Measurements from ENCODE around the gene DNPEP. TPM values are rescaled to one million over a fixed set of nuclear protein-coding genes. Genes with fewer than 3 reads are reported as not detected.

DNPEP gene
- total RNA-seq, 4 donors from 2014 or later, result 37.8 to 76.9 (median 59.2) TPM

DNA sequence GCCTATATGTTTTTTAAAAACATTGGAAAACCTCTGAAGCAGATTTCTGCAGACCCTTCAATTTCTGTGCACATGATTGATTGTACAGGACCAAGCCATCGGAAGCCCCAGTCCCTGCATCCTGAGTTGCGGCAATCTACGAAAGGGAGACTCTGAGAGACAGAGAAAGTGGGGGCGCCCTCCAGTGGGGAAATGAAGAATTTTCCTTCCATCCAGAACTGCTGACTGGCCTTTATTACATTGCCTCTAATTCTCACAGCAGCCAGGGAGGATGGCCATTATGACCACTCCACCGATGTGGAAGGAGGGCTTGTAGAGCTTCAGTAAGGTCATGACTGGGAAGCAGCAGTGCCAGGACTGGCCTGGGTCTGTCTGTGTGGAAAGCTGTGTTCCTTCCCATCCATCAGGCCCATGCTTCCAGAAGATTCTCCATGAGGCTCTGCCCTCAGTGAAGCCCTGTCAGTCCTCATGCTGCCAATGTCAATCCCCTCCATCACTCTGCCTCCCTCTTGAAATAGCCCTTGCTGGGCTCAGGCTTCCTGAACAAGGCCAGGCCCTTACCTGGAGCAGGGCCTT lies 35.2 kb downstream of the DNPEP start:
- Histone ChIP-seq H3K27ac (no peak overlapping the region), H3K9me3 (no peaks in the 10 kb centered on the region), H3K36me3 (no peaks in the 10 kb centered on the region), H3K27me3 (peaks cover 90% of the 10 kb centered on the region), H3K4me1 (no peaks in the 10 kb centered on the region), H3K4me3 (no peak overlapping the region)
- ATAC-seq, result no peak
- 4 to 15% methylated on average over 3 to 5 of the region's 5 CpGs for WGBS, 2 donors (ENCODE audit: low coverage in 1 of 2)
- TF ChIP-seq, protein P1, sequence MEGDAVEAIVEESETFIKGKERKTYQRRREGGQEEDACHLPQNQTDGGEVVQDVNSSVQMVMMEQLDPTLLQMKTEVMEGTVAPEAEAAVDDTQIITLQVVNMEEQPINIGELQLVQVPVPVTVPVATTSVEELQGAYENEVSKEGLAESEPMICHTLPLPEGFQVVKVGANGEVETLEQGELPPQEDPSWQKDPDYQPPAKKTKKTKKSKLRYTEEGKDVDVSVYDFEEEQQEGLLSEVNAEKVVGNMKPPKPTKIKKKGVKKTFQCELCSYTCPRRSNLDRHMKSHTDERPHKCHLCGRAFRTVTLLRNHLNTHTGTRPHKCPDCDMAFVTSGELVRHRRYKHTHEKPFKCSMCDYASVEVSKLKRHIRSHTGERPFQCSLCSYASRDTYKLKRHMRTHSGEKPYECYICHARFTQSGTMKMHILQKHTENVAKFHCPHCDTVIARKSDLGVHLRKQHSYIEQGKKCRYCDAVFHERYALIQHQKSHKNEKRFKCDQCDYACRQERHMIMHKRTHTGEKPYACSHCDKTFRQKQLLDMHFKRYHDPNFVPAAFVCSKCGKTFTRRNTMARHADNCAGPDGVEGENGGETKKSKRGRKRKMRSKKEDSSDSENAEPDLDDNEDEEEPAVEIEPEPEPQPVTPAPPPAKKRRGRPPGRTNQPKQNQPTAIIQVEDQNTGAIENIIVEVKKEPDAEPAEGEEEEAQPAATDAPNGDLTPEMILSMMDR (IDR thresholded peaks at IDR 0.05), result peak in 3 of 4 experiments; percentile 4 to 31 (median 24)
- no peak for TF ChIP-seq POLR2A (IDR thresholded peaks at IDR 0.05)

- no peaks in the 10 kb centered on the region for H3K9me3 ChIP-seq
These were observed 36.9 kb downstream of the DNPEP start for GRCh38 chr2:219350710-219351221.

GRCh38 chr2:219350215-219350614 lies 37.5 kb downstream of the DNPEP start:
- TF ChIP-seq POLR2A (IDR thresholded peaks at IDR 0.05), result no peak
- TF ChIP-seq, protein P1 (IDR thresholded peaks at IDR 0.05), result no peak
- no peak for TF ChIP-seq POLR2AphosphoS5 (IDR thresholded peaks at IDR 0.05)
- no peak for TF ChIP-seq EP300 (IDR thresholded peaks at IDR 0.05)
- H3K36me3 ChIP-seq, result no peaks in the 10 kb centered on the region
- no peaks in the 10 kb centered on the region for H3K9me3 ChIP-seq
- H3K4me1 ChIP-seq, result no peaks in the 10 kb centered on the region
- 71 to 80% methylated on average over 1 to 2 of the region's 3 CpGs for WGBS, 2 donors (ENCODE audit: low coverage in 1 of 2)
- H3K4me3 ChIP-seq, result no peak overlapping the region
- ATAC-seq, result no peak
- peaks cover 71% of the 10 kb centered on the region for H3K27me3 ChIP-seq
- no peak overlapping the region for H3K27ac ChIP-seq

More at GRCh38 chr2:219350710-219351221, 36.9 kb downstream of the DNPEP start:
- Histone ChIP-seq H3K27ac (no peak overlapping the region), H3K36me3 (no peaks in the 10 kb centered on the region), H3K4me1 (no peaks in the 10 kb centered on the region), H3K4me3 (no peak overlapping the region), H3K27me3 (peaks cover 76% of the 10 kb centered on the region)
- ATAC-seq, result no peak
- TF ChIP-seq POLR2A (IDR thresholded peaks at IDR 0.05) (no peak), EP300 (IDR thresholded peaks at IDR 0.05) (no peak), POLR2AphosphoS5 (IDR thresholded peaks at IDR 0.05) (no peak)
- TF ChIP-seq, protein P1 (IDR thresholded peaks at IDR 0.05), result no peak
- whole genome bisulfite sequencing, 2 donors (ENCODE audit: low coverage in 1 of 2), result 20% methylated on average over 3 of the region's 4 CpGs; no CpG with 5 or more reads in 1 of the 2 donors

DNA sequence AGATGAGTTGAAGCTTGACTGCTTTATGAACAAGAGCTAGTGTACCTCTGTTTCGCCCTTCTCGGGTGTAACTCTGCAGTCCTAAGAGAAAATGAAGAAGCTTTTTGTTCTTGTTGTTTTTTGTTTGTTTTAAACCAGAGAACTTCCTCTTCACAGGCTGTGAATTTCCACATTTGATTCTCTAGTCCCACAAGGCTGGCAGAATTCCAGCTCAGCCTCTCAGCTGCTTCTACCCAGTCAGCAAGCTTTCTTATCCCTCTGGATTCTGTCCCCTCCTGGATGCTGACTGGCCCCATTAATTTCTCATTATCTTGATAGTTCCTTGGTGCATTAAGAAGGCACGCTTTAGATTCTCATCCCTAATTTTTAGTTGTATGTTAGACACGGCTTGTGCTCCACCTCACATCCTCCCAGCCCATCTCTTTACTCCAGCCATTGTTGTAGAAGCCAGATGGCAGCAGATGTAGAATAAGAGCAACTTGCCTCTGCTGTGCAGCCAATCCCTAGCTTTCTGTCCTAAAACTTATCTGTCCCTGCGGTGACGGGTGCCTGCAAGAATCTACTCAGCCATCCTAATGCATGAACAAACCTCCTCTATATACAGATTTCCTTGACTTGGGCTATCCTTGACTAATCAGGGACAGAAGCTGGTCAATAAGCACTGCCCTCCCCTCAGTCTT lies 42.8 kb downstream of the DNPEP start:
- Histone ChIP-seq H3K4me1 (no peaks in the 10 kb centered on the region), H3K36me3 (no peaks in the 10 kb centered on the region), H3K27ac (no peak overlapping the region), H3K27me3 (peaks cover 25% of the 10 kb centered on the region), H3K4me3 (no peak overlapping the region), H3K9me3 (no peaks in the 10 kb centered on the region)
- no peak for ATAC-seq
- WGBS, 2 donors (ENCODE audit: low coverage in 1 of 2), result 35 to 41% methylated on average over 3 to 6 of the region's 6 CpGs
- TF ChIP-seq, protein P1 (IDR thresholded peaks at IDR 0.05), result no peak
- TF ChIP-seq POLR2A (IDR thresholded peaks at IDR 0.05) (no peak), EP300 (IDR thresholded peaks at IDR 0.05) (no peak), POLR2AphosphoS5 (IDR thresholded peaks at IDR 0.05) (no peak)

DNA sequence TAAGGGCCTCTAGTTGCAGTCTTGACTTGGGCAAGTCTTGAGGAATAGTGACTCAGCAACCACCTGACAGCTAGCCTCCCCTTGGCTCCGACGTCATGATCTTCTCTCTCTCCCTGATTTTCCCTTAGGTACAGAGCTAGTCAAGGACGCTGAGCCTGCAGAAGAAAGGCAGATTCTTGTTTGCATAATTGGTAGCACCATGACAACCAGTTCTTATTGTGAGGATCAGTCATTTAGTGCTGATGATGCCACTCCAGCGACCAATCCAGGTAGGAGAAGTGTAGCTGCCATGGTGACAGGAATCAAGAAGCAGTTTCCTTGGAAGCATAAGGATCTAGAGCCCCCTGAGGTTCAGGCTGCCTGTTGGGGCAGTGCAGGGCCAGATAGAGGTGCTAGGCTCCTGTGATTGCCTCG lies 52.3 kb downstream of the DNPEP start:
- TF ChIP-seq, protein P1 (IDR thresholded peaks at IDR 0.05), result no peak
- TF ChIP-seq POLR2AphosphoS5 (IDR thresholded peaks at IDR 0.05) (no peak), POLR2A (IDR thresholded peaks at IDR 0.05) (no peak), EP300 (IDR thresholded peaks at IDR 0.05) (no peak)
- WGBS, 2 donors (ENCODE audit: low coverage in 1 of 2), result 40 to 60% methylated on average over 4 of the region's 5 CpGs
- Histone ChIP-seq H3K4me1 (no peaks in the 10 kb centered on the region), H3K9me3 (peaks cover 0 to 20% (median 0%) of the 10 kb centered on the region in 3 donors), H3K4me3 (no peak overlapping the region), H3K27me3 (peaks cover 68% of the 10 kb centered on the region), H3K27ac (no peak overlapping the region), H3K36me3 (no peaks in the 10 kb centered on the region)
- no peak for ATAC-seq
